Measurements from ENCODE around the gene CTNNA1.

- no peak for TF ChIP-seq CTCF (IDR thresholded peaks at IDR 0.05)
- no peak for TF ChIP-seq POLR2A (IDR thresholded peaks at IDR 0.05)
- no peak for TF ChIP-seq POLR2AphosphoS5 (IDR thresholded peaks at IDR 0.05; ENCODE audit: insufficient read depth in 1 of 2, low read depth in 1 of 2)
Observed at GRCh38 chr5:138755084-138755748, 2.0 kb downstream of the CTNNA1 start.
